ENCODE measurements around the gene OGFOD1.

The OGFOD1 gene

DNA sequence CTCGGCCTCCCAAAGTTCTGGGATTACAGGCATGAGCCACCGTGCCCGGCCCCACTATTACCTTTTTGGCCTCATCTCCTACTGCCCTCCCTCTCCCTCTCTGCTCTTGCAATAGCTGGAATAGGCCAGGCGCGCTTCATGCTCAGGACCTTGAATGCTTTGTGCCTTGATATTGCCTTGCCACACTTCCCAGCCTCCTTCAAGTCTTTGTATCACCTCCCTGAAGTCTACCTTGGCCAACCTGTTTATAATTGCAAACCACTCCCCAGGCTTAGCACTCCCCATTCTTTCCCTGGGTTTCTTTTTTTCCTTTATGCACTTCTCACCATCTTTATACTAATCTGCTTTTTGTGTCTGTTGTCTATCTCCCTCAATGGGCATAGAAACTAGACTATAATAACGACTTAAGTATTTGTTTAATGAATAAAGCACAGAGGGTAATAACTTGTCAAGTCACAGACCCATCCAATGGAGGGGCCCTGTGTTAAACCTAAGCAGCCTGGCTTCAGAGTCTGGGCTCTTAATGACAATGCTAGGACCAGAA lies 6.6 kb downstream of the OGFOD1 start:
- Histone ChIP-seq H3K4me1 (ENCODE audit: control insufficient read depth in 2 of 2, insufficient read depth in 2 of 2, low read length in 2 of 2) (no peaks in the 10 kb centered on the region), H3K36me3 (ENCODE audit: control insufficient read depth in 2 of 2, insufficient read depth in 2 of 2, low read length in 2 of 2) (peaks cover 24 to 40% of the 10 kb centered on the region in 2 donors), H3K9ac (ENCODE audit: low read depth in 1 of 2, low read length in 2 of 2) (no peak overlapping the region), H3K9me3 (ENCODE audit: control insufficient read depth in 2 of 2, low read length in 2 of 2) (no peaks in the 10 kb centered on the region), H3K27ac (ENCODE audit: low read depth in 2 of 2, low read length in 2 of 2) (no peak overlapping the region), H3K27me3 (ENCODE audit: control insufficient read depth in 2 of 2, insufficient read depth in 2 of 2, low read length in 2 of 2) (no peaks in the 10 kb centered on the region), H3K4me3 (ENCODE audit: low read length in 2 of 2) (no peak overlapping the region)

DNA sequence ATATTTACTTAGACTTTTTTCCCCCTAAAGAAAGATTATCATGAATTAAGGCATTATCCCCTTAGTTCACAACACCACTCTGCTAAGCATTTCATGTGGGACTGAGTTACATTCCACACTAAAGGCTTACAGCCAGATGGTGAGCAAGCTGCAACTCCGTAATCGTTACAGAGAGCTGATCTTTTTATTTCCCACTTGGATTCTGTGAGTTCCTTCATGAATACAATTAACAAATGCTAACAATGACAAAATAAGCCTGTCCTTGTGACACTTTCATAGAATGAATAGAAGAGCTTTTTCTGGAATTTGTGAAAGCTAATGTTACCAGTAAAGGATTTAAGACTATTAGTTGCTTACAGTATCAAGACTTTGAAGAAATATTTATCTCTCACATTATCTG lies 8.7 kb downstream of the OGFOD1 start:
- H3K27me3 ChIP-seq (ENCODE audit: control insufficient read depth in 2 of 2, insufficient read depth in 2 of 2, low read length in 2 of 2), result no peaks in the 10 kb centered on the region
- H3K9me3 ChIP-seq (ENCODE audit: control insufficient read depth in 2 of 2, low read length in 2 of 2), result no peaks in the 10 kb centered on the region
- H3K4me1 ChIP-seq (ENCODE audit: control insufficient read depth in 2 of 2, insufficient read depth in 2 of 2, low read length in 2 of 2), result no peaks in the 10 kb centered on the region
- no peak overlapping the region for H3K4me3 ChIP-seq (ENCODE audit: low read length in 2 of 2)
- no peak overlapping the region for H3K9ac ChIP-seq (ENCODE audit: low read depth in 1 of 2, low read length in 2 of 2)
- peaks cover 28 to 45% of the 10 kb centered on the region in 2 donors for H3K36me3 ChIP-seq (ENCODE audit: control insufficient read depth in 2 of 2, insufficient read depth in 2 of 2, low read length in 2 of 2)
- H3K27ac ChIP-seq (ENCODE audit: low read depth in 2 of 2, low read length in 2 of 2), result no peak overlapping the region

DNA sequence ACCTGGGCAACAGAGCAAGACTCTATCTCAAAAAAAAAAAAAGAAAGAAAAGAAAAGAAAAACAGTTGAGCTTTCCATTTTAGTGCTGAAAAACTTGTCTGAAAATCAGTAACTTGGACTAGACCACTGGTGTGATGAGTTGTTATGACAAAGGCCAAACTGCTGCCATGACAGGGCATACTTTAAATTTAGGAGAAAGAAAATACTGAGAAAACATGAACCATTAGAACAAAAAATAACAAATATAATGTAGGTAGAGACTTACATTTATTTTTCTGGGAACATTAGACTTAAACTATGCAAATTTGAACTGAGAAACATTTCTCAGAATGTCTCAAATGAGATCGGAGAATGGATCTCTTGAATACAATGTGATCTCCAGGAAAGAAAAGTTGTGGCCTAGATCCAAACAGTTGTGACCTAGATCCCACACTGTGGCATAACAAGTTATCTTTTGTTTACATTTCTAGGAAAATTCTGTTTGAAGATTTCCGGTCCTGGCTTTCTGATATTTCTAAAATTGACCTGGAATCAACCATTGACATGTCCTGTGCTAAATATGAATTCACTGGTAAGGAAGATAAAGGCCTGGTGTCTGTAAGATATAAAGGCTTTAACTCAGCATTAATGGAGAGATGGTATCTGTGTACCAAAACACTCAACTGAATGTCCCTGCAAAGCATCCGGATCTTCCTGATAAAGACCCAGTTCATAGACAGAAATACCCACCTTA lies 10.9 kb downstream of the OGFOD1 start:
- Histone ChIP-seq H3K36me3 (ENCODE audit: control insufficient read depth in 2 of 2, insufficient read depth in 2 of 2, low read length in 2 of 2) (peaks cover 39 to 46% of the 10 kb centered on the region in 2 donors), H3K9ac (ENCODE audit: low read depth in 1 of 2, low read length in 2 of 2) (no peak overlapping the region), H3K9me3 (ENCODE audit: control insufficient read depth in 2 of 2, low read length in 2 of 2) (no peaks in the 10 kb centered on the region)

DNA sequence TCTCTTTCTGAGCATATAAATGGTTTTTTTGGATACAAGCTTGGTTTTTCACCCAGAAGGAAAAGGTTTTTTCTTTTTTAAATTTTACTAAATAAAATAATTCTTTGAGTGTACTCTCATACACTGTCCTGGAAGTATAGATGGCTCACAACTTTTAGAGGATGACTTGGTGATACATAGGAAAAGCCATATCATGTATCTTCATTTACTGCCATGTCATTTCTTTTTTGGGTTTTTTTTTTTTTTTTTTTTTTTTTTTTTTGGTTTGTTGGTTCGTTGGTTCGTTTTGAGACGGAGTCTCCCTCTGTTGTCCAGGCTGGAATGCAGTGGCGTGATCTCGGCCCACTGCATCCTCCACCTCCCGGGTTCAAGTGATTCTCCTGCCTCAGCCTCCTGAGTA lies 11.8 kb downstream of the OGFOD1 start:
- Histone ChIP-seq H3K4me3 (ENCODE audit: low read length in 2 of 2) (no peak overlapping the region), H3K9ac (ENCODE audit: low read depth in 1 of 2, low read length in 2 of 2) (no peak overlapping the region), H3K4me1 (ENCODE audit: control insufficient read depth in 2 of 2, insufficient read depth in 2 of 2, low read length in 2 of 2) (no peaks in the 10 kb centered on the region), H3K27me3 (ENCODE audit: control insufficient read depth in 2 of 2, insufficient read depth in 2 of 2, low read length in 2 of 2) (no peaks in the 10 kb centered on the region), H3K36me3 (ENCODE audit: control insufficient read depth in 2 of 2, insufficient read depth in 2 of 2, low read length in 2 of 2) (peaks cover 41 to 51% of the 10 kb centered on the region in 2 donors), H3K27ac (ENCODE audit: low read depth in 2 of 2, low read length in 2 of 2) (no peak overlapping the region), H3K9me3 (ENCODE audit: control insufficient read depth in 2 of 2, low read length in 2 of 2) (no peaks in the 10 kb centered on the region)

More for the DNA sequence above, 10.9 kb downstream of the OGFOD1 start:
- Histone ChIP-seq H3K27ac (ENCODE audit: low read depth in 2 of 2, low read length in 2 of 2) (no peak overlapping the region), H3K4me1 (ENCODE audit: control insufficient read depth in 2 of 2, insufficient read depth in 2 of 2, low read length in 2 of 2) (no peaks in the 10 kb centered on the region), H3K4me3 (ENCODE audit: low read length in 2 of 2) (no peak overlapping the region), H3K27me3 (ENCODE audit: control insufficient read depth in 2 of 2, insufficient read depth in 2 of 2, low read length in 2 of 2) (no peaks in the 10 kb centered on the region)

DNA sequence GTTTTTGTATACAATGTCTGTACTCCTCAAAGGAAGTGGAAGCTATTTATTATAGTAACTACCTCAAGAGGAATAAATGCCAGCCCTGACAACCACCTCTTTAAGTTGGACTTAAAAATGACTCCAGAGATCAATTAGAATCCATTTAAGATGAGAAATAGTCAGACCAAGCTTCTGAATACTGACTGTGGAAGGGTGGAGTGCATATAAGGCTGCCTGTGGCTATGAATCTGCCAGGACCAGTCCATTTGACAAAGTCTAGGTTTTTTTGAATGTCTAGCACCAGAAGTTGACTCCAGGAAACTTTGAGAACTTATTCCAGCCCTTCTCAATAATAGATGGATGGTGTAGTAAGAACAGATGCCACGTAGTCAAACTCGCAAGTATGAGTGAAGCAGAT lies 15.0 kb downstream of the OGFOD1 start:
- no peaks in the 10 kb centered on the region for H3K4me1 ChIP-seq (ENCODE audit: control insufficient read depth in 2 of 2, insufficient read depth in 2 of 2, low read length in 2 of 2)

DNA sequence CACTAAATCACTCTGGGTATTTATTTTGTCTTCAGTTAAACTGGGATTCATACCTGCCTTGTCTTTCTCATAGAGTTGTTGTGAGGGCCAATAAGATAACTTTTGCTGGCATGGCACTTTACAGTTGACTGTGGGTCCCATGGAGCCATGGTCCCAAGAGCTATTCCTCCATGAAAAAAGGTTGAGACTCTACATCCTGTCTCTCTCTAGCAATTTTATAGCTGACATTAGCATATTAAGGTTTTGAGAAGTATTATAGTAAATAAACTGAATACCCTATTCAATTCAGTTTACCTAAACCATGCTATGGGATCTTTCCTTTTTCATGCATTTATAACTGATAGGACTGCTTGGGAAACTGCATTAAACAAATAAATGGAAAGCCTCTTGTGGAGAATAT lies 17.4 kb downstream of the OGFOD1 start:
- peaks cover 64 to 70% of the 10 kb centered on the region in 2 donors for H3K36me3 ChIP-seq (ENCODE audit: control insufficient read depth in 2 of 2, insufficient read depth in 2 of 2, low read length in 2 of 2)
- no peaks in the 10 kb centered on the region for H3K9me3 ChIP-seq (ENCODE audit: control insufficient read depth in 2 of 2, low read length in 2 of 2)
- no peak overlapping the region for H3K27ac ChIP-seq (ENCODE audit: low read depth in 2 of 2, low read length in 2 of 2)
- H3K9ac ChIP-seq (ENCODE audit: low read depth in 1 of 2, low read length in 2 of 2), result no peak overlapping the region
- H3K4me1 ChIP-seq (ENCODE audit: control insufficient read depth in 2 of 2, insufficient read depth in 2 of 2, low read length in 2 of 2), result no peaks in the 10 kb centered on the region
- no peaks in the 10 kb centered on the region for H3K27me3 ChIP-seq (ENCODE audit: control insufficient read depth in 2 of 2, insufficient read depth in 2 of 2, low read length in 2 of 2)
- no peak overlapping the region for H3K4me3 ChIP-seq (ENCODE audit: low read length in 2 of 2)

More for the DNA sequence above, 15.0 kb downstream of the OGFOD1 start:
- no peaks in the 10 kb centered on the region for H3K27me3 ChIP-seq (ENCODE audit: control insufficient read depth in 2 of 2, insufficient read depth in 2 of 2, low read length in 2 of 2)
- H3K4me3 ChIP-seq (ENCODE audit: low read length in 2 of 2), result no peak overlapping the region
- H3K36me3 ChIP-seq (ENCODE audit: control insufficient read depth in 2 of 2, insufficient read depth in 2 of 2, low read length in 2 of 2), result peaks cover 53 to 61% of the 10 kb centered on the region in 2 donors
- H3K9me3 ChIP-seq (ENCODE audit: control insufficient read depth in 2 of 2, low read length in 2 of 2), result no peaks in the 10 kb centered on the region
- no peak overlapping the region for H3K9ac ChIP-seq (ENCODE audit: low read depth in 1 of 2, low read length in 2 of 2)
- H3K27ac ChIP-seq (ENCODE audit: low read depth in 2 of 2, low read length in 2 of 2), result no peak overlapping the region

DNA sequence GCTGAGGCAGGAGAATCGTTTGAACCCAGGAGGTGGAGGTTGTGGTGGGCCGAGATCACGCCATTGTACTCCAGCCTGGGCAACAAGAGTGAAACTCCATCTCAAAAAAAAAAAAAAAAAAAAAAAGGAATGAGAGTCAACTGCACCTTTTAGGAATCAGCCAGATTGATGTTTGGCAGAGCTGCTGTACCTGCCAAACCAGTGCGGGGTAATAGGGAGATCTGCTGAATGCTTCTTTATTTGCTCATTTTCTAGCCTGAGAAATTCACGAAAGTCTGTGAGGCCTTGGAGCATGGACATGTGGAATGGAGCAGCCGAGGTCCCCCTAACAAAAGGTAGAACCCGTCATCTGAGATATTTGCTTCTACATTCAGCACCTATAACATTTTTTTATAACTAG lies 18.4 kb downstream of the OGFOD1 start:
- Histone ChIP-seq H3K36me3 (ENCODE audit: control insufficient read depth in 2 of 2, insufficient read depth in 2 of 2, low read length in 2 of 2) (peaks cover 66% of the 10 kb centered on the region in 2 donors), H3K9ac (ENCODE audit: low read depth in 1 of 2, low read length in 2 of 2) (no peak overlapping the region), H3K4me3 (ENCODE audit: low read length in 2 of 2) (no peak overlapping the region), H3K27ac (ENCODE audit: low read depth in 2 of 2, low read length in 2 of 2) (no peak overlapping the region), H3K9me3 (ENCODE audit: control insufficient read depth in 2 of 2, low read length in 2 of 2) (no peaks in the 10 kb centered on the region), H3K27me3 (ENCODE audit: control insufficient read depth in 2 of 2, insufficient read depth in 2 of 2, low read length in 2 of 2) (no peaks in the 10 kb centered on the region), H3K4me1 (ENCODE audit: control insufficient read depth in 2 of 2, insufficient read depth in 2 of 2, low read length in 2 of 2) (no peaks in the 10 kb centered on the region)

DNA sequence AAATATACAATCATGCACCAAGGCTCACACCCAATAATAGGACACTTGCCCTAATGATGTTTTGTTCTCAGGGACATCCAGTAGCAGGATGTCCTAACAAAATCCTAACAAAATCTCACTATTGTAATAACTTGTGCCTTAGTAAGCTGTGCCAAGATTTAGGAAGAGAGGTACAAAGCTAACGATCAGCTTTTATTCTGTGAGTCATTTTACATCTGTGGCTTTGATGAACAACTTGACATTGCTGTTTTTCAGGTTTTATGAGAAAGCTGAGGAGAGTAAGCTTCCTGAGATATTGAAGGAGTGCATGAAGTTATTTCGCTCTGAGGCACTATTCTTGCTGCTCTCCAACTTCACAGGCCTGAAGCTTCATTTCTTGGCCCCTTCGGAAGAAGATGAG lies 18.9 kb downstream of the OGFOD1 start:
- H3K9ac ChIP-seq (ENCODE audit: low read depth in 1 of 2, low read length in 2 of 2), result no peak overlapping the region
- H3K36me3 ChIP-seq (ENCODE audit: control insufficient read depth in 2 of 2, insufficient read depth in 2 of 2, low read length in 2 of 2), result peaks cover 70% of the 10 kb centered on the region in 2 donors
- no peak overlapping the region for H3K27ac ChIP-seq (ENCODE audit: low read depth in 2 of 2, low read length in 2 of 2)
- no peaks in the 10 kb centered on the region for H3K27me3 ChIP-seq (ENCODE audit: control insufficient read depth in 2 of 2, insufficient read depth in 2 of 2, low read length in 2 of 2)
- no peaks in the 10 kb centered on the region for H3K4me1 ChIP-seq (ENCODE audit: control insufficient read depth in 2 of 2, insufficient read depth in 2 of 2, low read length in 2 of 2)
- no peaks in the 10 kb centered on the region for H3K9me3 ChIP-seq (ENCODE audit: control insufficient read depth in 2 of 2, low read length in 2 of 2)
- no peak overlapping the region for H3K4me3 ChIP-seq (ENCODE audit: low read length in 2 of 2)

DNA sequence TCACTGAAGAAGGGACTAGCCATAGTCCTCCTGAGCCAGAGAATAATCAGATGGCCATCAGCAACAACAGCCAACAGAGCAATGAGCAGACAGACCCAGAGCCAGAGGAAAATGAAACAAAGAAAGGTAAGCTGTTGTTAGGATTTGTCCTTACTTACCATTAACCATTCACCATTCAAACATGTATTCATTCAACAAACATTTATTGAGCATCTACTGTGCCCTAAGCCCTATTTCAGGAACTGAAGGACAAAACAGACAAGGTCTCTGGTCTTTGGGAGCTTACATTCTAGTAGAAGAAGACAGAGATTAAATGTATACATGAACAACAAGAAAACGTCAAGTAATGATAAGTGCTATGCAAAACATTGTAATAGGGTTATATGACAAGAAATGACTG lies 19.3 kb downstream of the OGFOD1 start:
- H3K9ac ChIP-seq (ENCODE audit: low read depth in 1 of 2, low read length in 2 of 2), result no peak overlapping the region
- H3K4me3 ChIP-seq (ENCODE audit: low read length in 2 of 2), result no peak overlapping the region
- H3K36me3 ChIP-seq (ENCODE audit: control insufficient read depth in 2 of 2, insufficient read depth in 2 of 2, low read length in 2 of 2), result peaks cover 72 to 75% of the 10 kb centered on the region in 2 donors
- no peaks in the 10 kb centered on the region for H3K9me3 ChIP-seq (ENCODE audit: control insufficient read depth in 2 of 2, low read length in 2 of 2)
- H3K4me1 ChIP-seq (ENCODE audit: control insufficient read depth in 2 of 2, insufficient read depth in 2 of 2, low read length in 2 of 2), result no peaks in the 10 kb centered on the region
- no peaks in the 10 kb centered on the region for H3K27me3 ChIP-seq (ENCODE audit: control insufficient read depth in 2 of 2, insufficient read depth in 2 of 2, low read length in 2 of 2)
- H3K27ac ChIP-seq (ENCODE audit: low read depth in 2 of 2, low read length in 2 of 2), result no peak overlapping the region

DNA sequence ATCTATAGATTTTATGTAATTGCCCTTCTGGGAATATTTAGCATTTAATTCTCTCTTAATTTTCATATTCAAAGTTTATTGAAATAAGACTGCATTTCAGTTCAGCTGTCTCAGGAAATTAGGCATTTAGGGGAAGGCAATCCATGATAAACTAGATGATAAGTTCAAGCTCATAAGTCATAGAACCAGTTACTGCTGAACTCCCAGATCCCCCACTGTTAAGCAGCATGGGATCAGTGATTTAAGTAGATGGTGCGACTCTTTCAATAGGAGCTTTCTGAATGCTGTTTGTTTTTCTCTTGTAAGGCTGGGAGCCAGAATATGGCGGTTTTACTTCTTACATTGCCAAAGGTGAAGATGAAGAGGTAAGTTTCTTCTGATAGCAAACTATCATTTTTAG lies 23.8 kb downstream of the OGFOD1 start:
- H3K27me3 ChIP-seq (ENCODE audit: control insufficient read depth in 2 of 2, insufficient read depth in 2 of 2, low read length in 2 of 2), result no peaks in the 10 kb centered on the region
- no peak overlapping the region for H3K27ac ChIP-seq (ENCODE audit: low read depth in 2 of 2, low read length in 2 of 2)
- no peaks in the 10 kb centered on the region for H3K9me3 ChIP-seq (ENCODE audit: control insufficient read depth in 2 of 2, low read length in 2 of 2)
- peaks cover 50 to 64% of the 10 kb centered on the region in 2 donors for H3K36me3 ChIP-seq (ENCODE audit: control insufficient read depth in 2 of 2, insufficient read depth in 2 of 2, low read length in 2 of 2)
- no peaks in the 10 kb centered on the region for H3K4me1 ChIP-seq (ENCODE audit: control insufficient read depth in 2 of 2, insufficient read depth in 2 of 2, low read length in 2 of 2)
- H3K9ac ChIP-seq (ENCODE audit: low read depth in 1 of 2, low read length in 2 of 2), result no peak overlapping the region
- no peak overlapping the region for H3K4me3 ChIP-seq (ENCODE audit: low read length in 2 of 2)
